T-helper 9 cell (primary cell): ENCODE measurements around the gene ZNF714.
"Not testable (repeated sequence)": the region's sequence is repeated elsewhere in the genome, so short reads cannot be mapped to it uniquely, and the experiment has no call there.

Source experiments
- DNase-seq: peaks from one replicate; pipeline ENCODE4 v3.0.0-alpha.2; 2020

ZNF714 gene

DNA sequence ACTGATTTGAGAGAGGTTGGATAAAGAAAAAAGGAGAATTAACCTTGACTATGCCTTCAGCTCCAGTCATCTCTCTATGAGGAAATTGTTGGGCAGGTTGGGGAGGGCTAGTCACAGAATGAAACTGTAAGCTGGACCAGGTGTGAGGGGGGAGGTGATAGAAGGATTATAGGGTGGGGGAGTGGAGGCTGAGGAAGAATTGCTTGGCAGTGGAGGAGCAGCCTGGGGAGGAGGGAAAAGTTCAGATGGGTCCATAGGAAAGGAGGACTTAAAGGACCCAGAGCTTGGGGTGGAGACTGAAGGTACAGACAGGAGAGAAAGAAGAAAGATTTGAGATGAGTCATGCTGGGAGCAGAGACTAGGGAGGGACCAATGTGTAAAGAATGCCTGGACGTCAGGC lies 51.6 kb downstream of the ZNF714 start:
- no peak for DNase-seq

DNA sequence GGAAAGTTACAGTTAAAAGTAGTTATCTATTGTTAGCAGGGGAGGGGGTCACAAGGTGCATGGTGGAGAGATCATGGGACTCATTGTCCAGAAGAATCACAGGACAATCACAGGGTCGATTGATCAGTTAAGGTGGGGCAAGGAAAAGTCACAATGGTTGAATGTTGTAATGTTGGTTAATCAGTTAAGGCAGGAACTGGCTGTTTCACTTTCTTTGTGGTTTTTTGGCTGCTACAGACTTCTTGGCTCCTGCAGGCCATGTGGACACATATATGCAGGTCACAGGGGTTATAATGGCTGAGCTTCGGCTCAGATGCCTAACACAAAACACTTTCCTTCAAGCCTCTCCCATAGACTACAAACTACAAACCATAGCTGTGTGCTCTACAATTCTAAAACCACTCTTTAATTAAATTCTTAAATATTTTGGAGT lies 52.9 kb downstream of the ZNF714 start:
- no peak for DNase-seq

DNA sequence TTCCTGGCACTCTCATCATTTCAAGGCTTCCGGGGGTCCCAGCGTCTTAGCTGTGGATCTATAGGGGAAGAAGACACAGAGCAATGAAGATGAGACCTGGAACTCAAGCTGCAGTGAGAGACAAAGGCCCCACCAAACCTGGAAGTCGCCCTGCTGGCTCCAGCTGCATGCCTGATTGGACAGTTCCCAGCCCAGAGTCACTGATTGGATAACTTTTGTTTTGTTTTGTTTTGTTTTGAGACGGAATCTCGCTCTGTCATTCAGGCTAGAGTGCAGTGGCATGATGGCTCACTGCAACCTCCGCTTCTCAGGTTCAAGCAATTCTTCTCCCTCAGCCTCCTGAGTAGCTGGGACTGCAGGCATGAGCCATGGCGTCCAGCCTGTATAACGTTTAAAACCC lies 53.4 kb downstream of the ZNF714 start:
- DNase-seq: no peak

DNA sequence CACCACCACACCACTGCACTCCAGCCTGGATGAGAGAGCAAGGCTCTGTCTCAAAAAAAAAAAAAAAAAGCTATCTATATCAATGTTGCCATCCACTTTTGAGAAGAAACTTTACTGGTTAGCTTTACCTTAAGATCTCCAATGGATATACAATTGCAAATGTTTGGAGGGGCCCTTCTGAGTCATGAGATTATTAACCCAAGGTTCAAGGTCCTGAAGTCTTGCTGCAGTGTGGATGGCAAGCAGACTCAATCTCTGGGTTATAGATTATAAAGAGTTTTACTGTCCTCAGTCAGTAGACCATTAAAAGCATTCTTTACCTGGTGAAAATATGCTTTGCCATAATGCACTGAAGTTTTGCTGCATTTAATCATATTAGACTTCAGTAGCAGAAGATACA lies 56.1 kb downstream of the ZNF714 start:
- no peak for DNase-seq

DNA sequence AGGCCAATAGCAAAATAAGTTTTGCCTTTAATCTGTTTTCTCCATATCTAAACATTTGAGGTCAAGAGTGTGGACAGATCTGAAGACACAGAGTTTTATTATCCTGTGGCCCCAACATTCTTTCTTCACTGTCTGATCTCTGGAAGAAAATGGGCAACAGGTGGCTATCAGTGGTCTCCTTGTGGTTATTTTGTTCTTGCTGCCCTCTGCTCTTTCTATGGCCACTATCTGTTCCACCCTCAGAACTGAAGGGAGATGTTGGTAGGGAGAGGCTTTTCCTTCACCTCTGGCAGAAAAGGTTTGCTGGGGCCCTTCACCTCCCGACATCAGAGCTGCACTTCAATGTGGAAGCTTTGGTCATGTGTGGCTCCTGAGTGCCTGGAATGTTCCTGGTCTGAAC lies 59.0 kb downstream of the ZNF714 start:
- not testable (repeated sequence) for DNase-seq

DNA sequence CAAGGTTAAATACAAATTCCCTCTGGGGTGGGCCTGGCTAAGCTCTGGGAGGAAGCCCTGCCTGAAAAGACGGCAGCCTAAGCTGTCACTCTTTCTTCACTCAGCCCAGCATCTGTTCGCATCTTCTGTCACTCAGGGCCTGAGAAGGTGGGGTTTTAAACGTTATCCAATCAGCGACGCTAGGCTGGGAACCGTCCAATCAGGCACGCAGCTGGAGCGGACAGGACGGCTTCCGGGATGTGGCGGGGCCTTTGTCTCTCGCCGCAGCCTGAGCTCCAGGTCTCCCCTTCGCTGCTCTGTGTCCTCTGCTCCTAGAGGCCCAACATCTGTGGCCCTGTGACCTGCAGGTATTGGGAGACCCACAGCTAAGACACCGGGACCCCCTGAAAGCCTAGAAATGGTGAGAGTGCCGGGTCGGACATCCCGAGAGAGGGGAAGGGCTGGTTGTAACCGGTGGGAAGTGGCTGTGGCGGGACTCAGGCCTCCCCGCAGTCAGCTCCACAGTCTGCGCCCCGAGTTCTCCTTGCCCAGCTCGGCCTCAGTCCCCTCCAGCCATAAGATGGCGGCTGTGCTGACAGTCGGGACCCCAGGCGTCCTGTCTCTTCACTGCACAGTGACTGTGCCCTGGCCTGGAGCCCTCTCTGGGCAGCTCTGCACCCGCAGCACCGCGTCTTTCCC lies 59.9 kb downstream of the ZNF714 start, which contains the start of gene ZNF431:
ZNF431 (plus strand) TSS at position 254 of the 678 bp plus-strand sequence; CDS start at position 398, 144 bp downstream.
- DNase-seq: peak; percentile 77

DNA sequence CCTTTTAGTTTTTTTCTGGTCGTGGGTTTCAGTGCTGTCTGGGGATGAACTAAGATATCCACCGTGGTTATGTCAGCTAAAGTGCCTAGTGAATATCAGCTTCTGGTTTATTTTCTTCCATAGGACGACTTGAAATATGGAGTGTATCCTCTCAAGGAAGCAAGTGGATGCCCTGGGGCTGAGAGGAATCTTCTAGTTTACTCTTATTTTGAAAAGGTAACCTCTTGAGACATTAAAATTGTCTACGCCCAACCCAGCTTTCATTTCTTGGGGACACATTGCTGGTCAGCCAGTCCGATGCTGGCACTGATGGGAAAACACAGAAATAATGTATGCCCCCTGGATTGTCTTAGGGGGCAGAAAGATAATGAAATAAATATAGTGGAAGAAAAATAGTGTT lies 61.4 kb downstream of the ZNF714 start:
- DNase-seq: no peak

DNA sequence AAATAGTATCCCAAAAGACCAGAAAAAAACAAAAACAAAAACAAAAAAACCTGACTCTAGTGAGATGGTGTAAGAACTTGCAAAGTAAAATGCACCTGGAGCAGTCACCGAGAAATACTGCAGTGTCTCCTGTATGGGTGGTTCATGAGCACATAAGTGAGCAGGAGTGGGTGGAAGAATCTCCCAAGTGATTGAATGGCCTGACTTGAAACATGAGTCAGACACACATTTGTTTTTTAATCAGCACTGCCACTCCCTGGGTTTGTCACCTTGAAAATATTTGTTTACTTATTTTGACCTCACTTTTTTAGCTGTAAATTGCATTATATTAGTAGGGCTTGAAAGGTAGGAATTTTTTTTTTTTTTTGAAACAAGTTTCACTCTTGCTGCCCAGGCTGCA lies 61.9 kb downstream of the ZNF714 start:
- no peak for DNase-seq

DNA sequence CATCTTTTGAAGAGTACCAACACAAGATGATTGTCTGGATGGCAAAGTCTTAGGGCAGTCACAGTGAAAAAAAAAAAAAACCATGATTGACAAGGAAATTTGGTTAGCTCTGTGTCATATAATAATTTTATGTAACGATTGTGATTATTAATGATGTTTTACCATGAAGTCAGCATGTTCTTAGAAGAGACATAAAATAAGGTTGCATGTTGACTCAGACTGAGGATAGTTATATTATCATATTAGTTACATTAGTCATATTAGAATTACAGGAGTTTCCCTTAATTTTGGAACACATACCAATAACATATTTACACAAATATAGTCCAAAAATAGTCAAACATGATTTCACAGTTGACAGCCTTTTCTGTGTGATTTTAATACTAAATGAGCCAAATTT lies 65.5 kb downstream of the ZNF714 start:
- DNase-seq: no peak

DNA sequence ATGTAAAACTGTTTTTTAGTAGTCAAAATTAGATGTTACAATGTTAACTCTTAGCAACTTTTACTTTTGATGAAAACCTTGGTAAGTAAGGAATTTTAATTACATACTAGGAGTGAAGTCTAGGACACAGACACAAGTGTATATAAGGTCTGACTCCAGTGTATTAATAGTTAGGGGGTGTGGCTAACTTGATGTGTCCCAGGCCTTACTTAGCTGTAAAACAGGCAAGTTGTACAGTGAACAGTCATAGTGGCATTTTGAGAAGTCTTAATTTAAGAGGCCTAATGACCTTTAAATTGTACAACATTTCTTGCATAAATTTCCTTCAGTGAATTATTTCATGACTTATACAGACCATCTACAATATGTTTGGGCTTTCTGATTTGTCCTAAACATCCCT lies 66.7 kb downstream of the ZNF714 start:
- no peak for DNase-seq

DNA sequence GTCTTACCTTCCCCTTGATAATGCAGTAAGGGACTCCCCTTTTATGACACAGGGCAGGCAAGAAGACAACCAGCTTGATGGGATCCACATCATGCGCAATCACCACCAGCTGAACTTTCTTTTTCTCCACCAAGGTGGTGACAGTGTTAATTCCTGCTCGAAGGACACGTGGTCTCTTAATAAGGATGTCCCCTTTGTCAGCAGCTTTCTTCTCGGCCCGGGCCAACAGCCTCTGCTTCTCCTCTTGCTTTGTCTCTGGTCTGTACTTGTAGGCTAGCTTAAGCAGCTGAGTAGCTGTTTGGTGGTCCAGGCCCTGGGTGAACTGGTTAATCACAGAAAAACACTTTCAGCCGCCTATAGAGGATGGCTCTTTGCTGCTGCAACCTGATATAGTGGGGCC lies 67.9 kb downstream of the ZNF714 start:
- DNase-seq: no peak

DNA sequence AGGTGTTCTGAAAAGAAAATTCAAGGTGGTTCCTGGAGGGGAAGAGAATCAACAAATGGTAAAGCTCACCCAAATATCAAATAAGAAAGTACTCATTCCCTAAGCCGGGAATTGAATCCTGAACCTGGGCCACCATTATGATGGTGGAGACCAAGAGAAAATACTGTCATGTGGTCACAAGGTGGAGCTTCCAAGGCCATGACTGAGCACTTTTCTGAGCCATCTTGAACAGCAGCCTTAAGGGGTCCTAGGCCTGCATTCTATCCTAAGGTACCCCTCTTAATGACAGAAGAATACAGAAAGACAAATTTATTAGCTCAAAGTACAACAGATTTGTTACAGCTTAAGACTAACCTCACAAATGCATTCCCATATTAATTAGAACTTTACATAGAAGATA lies 69.5 kb downstream of the ZNF714 start:
- no peak for DNase-seq

DNA sequence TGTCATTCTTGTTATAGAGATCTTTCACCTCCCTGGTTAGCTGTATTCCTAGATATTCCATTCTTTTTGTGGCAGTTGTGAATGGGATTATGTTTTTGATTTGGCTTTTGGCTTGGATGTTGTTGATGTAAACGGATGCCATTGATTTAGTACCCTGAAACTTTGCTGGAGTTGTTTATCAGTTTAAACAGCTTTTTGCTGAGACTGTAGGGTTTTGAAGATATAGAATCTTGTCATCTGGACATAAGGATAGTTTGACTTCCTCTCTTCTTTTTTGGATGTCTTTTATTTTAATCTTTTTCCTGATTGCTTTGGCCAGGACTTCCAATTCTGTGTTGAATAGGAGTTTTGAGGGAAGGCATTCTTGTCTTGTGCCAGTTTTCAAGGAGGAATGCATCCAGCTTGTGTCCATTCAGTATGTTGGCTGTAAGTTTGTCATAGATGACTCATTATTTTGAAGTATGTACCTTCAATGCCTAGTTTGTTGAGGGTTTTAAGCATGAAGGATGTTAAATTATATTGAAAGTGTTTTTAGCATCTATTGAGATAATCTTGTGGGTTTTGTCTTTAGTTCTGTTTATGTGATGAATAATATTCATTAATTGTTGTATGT lies 76.6 kb downstream of the ZNF714 start:
- DNase-seq: no peak

DNA sequence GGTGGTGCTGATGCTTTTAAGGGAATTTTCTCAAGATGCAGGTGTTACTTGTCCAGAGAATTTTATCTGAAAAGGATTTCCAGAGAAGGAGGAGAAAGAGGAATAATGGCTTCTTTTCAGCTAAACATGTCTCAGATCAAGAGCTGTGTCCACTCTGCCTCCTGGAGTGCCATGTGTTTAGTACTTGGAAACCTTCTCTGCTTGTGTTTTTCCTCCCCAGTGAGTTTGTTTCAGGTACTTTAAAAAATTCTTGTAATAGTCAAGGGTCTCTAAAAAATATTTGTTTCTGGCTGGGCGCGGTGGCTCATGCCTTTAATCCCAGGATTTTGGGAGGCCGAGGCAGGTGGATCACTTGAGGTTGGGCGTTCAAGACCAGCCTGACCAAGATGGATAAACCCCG lies 82.5 kb downstream of the ZNF714 start:
- DNase-seq: no peak

DNA sequence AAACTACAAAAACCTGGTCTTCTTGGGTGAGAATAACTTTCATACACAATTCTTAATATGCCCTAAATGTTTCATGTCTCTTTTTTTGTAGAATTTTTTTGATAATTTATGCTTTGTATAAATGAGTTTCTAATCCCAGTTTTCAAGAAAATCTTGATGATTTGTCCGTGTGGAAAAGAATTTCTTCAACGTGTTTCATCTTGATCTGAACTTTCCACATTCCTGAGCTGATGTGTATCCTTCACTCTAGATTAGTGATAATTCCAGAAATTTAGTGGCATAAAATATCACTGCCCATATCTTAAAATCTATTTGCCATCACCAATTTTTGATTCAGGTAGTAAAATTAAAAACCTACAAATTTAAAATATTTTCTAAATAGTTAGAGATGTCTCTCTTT lies 84.4 kb downstream of the ZNF714 start:
- no peak for DNase-seq
